GM19324 (cell line): ENCODE results near the gene RPS6KA5.

Experiments used
- ATAC-seq: cut with Tn5 transposase; IDR thresholded peaks from one replicate; pipeline ENCODE4 v1.9.1; 2021; ENCODE audit warnings: mild to moderate bottlenecking, moderate library complexity; ENCODE audit not compliant: unreplicated experiment, low FRiP score

RPS6KA5 gene

GRCh38 chr14:91032248-91032647, 28.2 kb downstream of the RPS6KA5 start:
- no peak for ATAC-seq

GRCh38 chr14:91031666-91032065, 28.8 kb downstream of the RPS6KA5 start:
- ATAC-seq, result no peak

GRCh38 chr14:91029456-91030217, 30.8 kb downstream of the RPS6KA5 start:
- no peak for ATAC-seq

- no peak for ATAC-seq
Measured at GRCh38 chr14:91027561-91027960, 32.9 kb downstream of the RPS6KA5 start.

GRCh38 chr14:91022622-91023028, 37.8 kb downstream of the RPS6KA5 start:
- peak; percentile 78 for ATAC-seq

- peak; percentile 48 for ATAC-seq
Measured at GRCh38 chr14:91021991-91022621, 38.3 kb downstream of the RPS6KA5 start.

GRCh38 chr14:91021115-91021514, 39.3 kb downstream of the RPS6KA5 start:
- ATAC-seq, result no peak

GRCh38 chr14:91019673-91020072, 40.8 kb downstream of the RPS6KA5 start:
- no peak for ATAC-seq

GRCh38 chr14:91018481-91018880, 42.0 kb downstream of the RPS6KA5 start:
- ATAC-seq, result no peak

GRCh38 chr14:91016800-91017410, 43.5 kb downstream of the RPS6KA5 start:
- no peak for ATAC-seq

- ATAC-seq, result no peak
Measured at GRCh38 chr14:91015435-91015834, 45.0 kb downstream of the RPS6KA5 start.

- ATAC-seq, result no peak
Measured at GRCh38 chr14:91012045-91012444, 48.4 kb downstream of the RPS6KA5 start.

- no peak for ATAC-seq
Measured at GRCh38 chr14:91010153-91010533, 50.3 kb downstream of the RPS6KA5 start.

- ATAC-seq, result peak; percentile 80
Measured at GRCh38 chr14:91009501-91010152, 50.8 kb downstream of the RPS6KA5 start.

GRCh38 chr14:91008759-91009409, 51.6 kb downstream of the RPS6KA5 start:
- no peak for ATAC-seq

GRCh38 chr14:91005716-91006115, 54.7 kb downstream of the RPS6KA5 start:
- ATAC-seq, result no peak

- ATAC-seq, result no peak
Measured at GRCh38 chr14:91004987-91005386, 55.5 kb downstream of the RPS6KA5 start.

GRCh38 chr14:90999299-90999698, 61.1 kb downstream of the RPS6KA5 start:
- ATAC-seq, result no peak

- ATAC-seq, result no peak
Measured at GRCh38 chr14:90996967-90997366, 63.5 kb downstream of the RPS6KA5 start.

GRCh38 chr14:90995785-90996184, 64.7 kb downstream of the RPS6KA5 start:
- ATAC-seq, result no peak

- no peak for ATAC-seq
Measured at GRCh38 chr14:90993792-90994191, 66.6 kb downstream of the RPS6KA5 start.
